Fibroblast of lung (primary cell): ENCODE data around the gene CCDC157.

Experiments
- CTCF ChIP-seq, 2 donors: IDR thresholded peaks in 1 of 2; conservative IDR thresholded peaks in 1 of 2; 1 replicate in 1 of 2; 2 replicates in 1 of 2; pipeline ENCODE4 v1.5.1; 2011 to 2012; ENCODE audit warnings: low read length in 2 of 2, control low read depth in 1 of 2, inconsistent platforms in 1 of 2, low read depth in 1 of 2, mild to moderate bottlenecking in 1 of 2
- EZH2 ChIP-seq: IDR thresholded peaks from 2 replicates; pipeline ENCODE4 v1.5.1; 2012; ENCODE audit warnings: low read length, control low read depth, mild to moderate bottlenecking; ENCODE audit errors: missing control alignments

DNA sequence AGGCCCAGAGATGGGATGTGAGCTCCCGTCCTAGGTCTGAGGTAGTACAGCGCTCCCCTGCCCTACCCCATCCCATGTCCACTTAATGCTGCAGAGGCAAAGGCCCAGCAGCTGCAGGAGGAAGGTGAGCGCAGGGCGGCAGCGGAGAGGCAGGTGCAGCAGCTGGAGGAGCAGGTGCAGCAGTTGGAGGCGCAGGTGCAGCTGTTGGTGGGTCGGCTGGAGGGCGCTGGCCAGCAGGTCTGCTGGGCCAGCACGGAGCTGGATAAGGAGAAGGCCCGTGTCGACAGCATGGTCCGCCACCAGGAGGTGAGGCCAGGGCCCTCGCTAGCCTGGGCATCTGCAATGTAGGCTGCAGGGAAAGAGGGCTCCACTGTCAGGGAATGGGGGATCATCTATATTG lies 15.2 kb downstream of the CCDC157 start:
- TF ChIP-seq CTCF (conservative IDR thresholded peaks at IDR 0.05 in 1 of 2, IDR thresholded peaks at IDR 0.05 in 1 of 2; ENCODE audit: low read depth in 1 of 2, low read length in 2 of 2), result no peak
- TF ChIP-seq EZH2, result no peak
